ENCODE results near the gene KMT2D.

GRCh38 chr12:49050507-49051372, 9.9 kb downstream of the KMT2D start:
- TF ChIP-seq, protein P1, sequence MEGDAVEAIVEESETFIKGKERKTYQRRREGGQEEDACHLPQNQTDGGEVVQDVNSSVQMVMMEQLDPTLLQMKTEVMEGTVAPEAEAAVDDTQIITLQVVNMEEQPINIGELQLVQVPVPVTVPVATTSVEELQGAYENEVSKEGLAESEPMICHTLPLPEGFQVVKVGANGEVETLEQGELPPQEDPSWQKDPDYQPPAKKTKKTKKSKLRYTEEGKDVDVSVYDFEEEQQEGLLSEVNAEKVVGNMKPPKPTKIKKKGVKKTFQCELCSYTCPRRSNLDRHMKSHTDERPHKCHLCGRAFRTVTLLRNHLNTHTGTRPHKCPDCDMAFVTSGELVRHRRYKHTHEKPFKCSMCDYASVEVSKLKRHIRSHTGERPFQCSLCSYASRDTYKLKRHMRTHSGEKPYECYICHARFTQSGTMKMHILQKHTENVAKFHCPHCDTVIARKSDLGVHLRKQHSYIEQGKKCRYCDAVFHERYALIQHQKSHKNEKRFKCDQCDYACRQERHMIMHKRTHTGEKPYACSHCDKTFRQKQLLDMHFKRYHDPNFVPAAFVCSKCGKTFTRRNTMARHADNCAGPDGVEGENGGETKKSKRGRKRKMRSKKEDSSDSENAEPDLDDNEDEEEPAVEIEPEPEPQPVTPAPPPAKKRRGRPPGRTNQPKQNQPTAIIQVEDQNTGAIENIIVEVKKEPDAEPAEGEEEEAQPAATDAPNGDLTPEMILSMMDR (IDR thresholded peaks at IDR 0.05; ENCODE audit: insufficient read depth, low read depth, low read length) = no peak
- no peak for TF ChIP-seq EZH2 (IDR thresholded peaks at IDR 0.05; ENCODE audit: insufficient read depth, low read length)

Data from astrocyte (in vitro differentiated cells and primary cell).